HepG2 (cell line): ENCODE data around the gene CKAP5. TPM values are rescaled to one million over a fixed set of nuclear protein-coding genes. Genes with fewer than 3 reads are reported as not detected.

Experiments
- ATAC-seq: fragments of 200-7000 bp; cut with Tn5 transposase; 3 replicates; pipeline ENCODE4 v1.9.1; 2020; ENCODE audit warnings: mild to moderate bottlenecking, moderate library complexity
- BruUV-seq: library from RNA; stranded (reverse); fragments of 400-500 nt; replicated peaks from 2 replicates; lab custom pipeline; 2021; lab: Mats Ljungman, UMichigan
- CTCF ChIA-PET: fragments of 300-600 bp; formaldehyde crosslinking; extraction: SDS; loops from one replicate; lab custom pipeline; 2021; ENCODE audit warnings: low total read pairs, inconsistent platforms, low intra/inter-chr PET ratio; lab: Yijun Ruan, JAX
- POLR2A ChIA-PET: fragments of 350-600 bp; sonication (Branson Sonifier 250); formaldehyde crosslinking; loops from one replicate; lab custom pipeline; 2020; ENCODE audit warnings: antibody characterized with exemption, inconsistent platforms; lab: Yijun Ruan, JAX
- DNase-seq: peaks from one replicate; pipeline ENCODE4 v3.0.0-alpha.2; 2015; ENCODE audit warnings: low spot score
- FAIRE-seq: peaks from 3 replicates; lab custom pipeline; 2011; peaks lifted over from hg19 to GRCh38; lab: Jason Lieb, UNC
- H2AFZ ChIP-seq: one replicate; pipeline ENCODE4 v1.6.1; 2011; ENCODE audit warnings: low read length, inconsistent platforms
- H3K27ac ChIP-seq: fragments of 300-600 bp; 3 replicates; pipeline ENCODE4 v1.8.0; 2011; ENCODE audit warnings: mixed run types, mild to moderate bottlenecking, mixed read lengths, low read length, inconsistent platforms; ENCODE audit not compliant: insufficient read depth; ENCODE audit errors: extremely low read length
- H3K27me3 ChIP-seq, 2 experiments: fragments of 200-600 bp in 1 of 2; 2 replicates in 1 of 2; 3 replicates in 1 of 2; pipeline versions ENCODE4 v1.6.0 to v1.8.0; 2011; ENCODE audit warnings: low read length in 2 of 2, mild to moderate bottlenecking in 2 of 2, moderate library complexity in 2 of 2, inconsistent platforms in 1 of 2; ENCODE audit not compliant: insufficient read depth in 2 of 2, control insufficient read depth in 1 of 2
- H3K36me3 ChIP-seq, 2 experiments: fragments of 200-600 bp in 1 of 2; replicated peaks in 1 of 2; 2 replicates in 1 of 2; 3 replicates in 1 of 2; pipeline versions ENCODE4 v1.5.1 to v1.8.0; 2011; ENCODE audit warnings: low read length in 2 of 2, inconsistent platforms in 1 of 2; ENCODE audit not compliant: insufficient read depth in 2 of 2, control insufficient read depth in 1 of 2
- H3K4me1 ChIP-seq: 2 replicates; pipeline ENCODE4 v1.5.1; 2012; ENCODE audit warnings: low read length, inconsistent platforms; ENCODE audit not compliant: insufficient read depth
- H3K4me2 ChIP-seq: 2 replicates; pipeline ENCODE4 v1.6.0; 2011; ENCODE audit warnings: low read depth, low read length, inconsistent platforms
- H3K4me3 ChIP-seq, 3 experiments: fragments of 200-600 bp in 1 of 3; sonication (generic), shearing (Covaris generic) in 1 of 3; replicated peaks in 1 of 3; 2 replicates each; pipeline ENCODE4 v1.5.1; 2011 to 2016; ENCODE audit warnings: low read length in 3 of 3, inconsistent platforms in 2 of 3, low read depth in 2 of 3, mild to moderate bottlenecking in 2 of 3, control low read depth in 1 of 3, mixed read lengths in 1 of 3; ENCODE audit not compliant: insufficient read depth in 1 of 3
- H3K79me2 ChIP-seq: one replicate; pipeline ENCODE4 v1.6.1; 2011; ENCODE audit warnings: low read length, inconsistent platforms; ENCODE audit not compliant: insufficient read depth
- H3K9ac ChIP-seq: 2 replicates; pipeline ENCODE4 v1.6.0; 2011; ENCODE audit warnings: mild to moderate bottlenecking, low read depth, low read length, inconsistent platforms; ENCODE audit not compliant: insufficient read depth
- H3K9me3 ChIP-seq: 2 replicates; pipeline ENCODE4 v1.5.1; 2012; ENCODE audit warnings: mild to moderate bottlenecking, low read length
- H4K20me1 ChIP-seq: 2 replicates; pipeline ENCODE4 v1.6.0; 2011; ENCODE audit warnings: inconsistent platforms, mild to moderate bottlenecking, low read length, moderate library complexity; ENCODE audit not compliant: insufficient read depth
- FOXA1 ChIP-seq, 2 experiments: fragments of 450-650 bp in 1 of 2; sonication (generic) in 1 of 2; formaldehyde crosslinking in 1 of 2; IDR thresholded peaks; 2 replicates each; pipeline versions ENCODE4 v1.4.0 to v1.6.1; 2016 to 2020; ENCODE audit warnings: missing genetic modification reagents in 1 of 2
- MYC ChIP-seq: sonication (generic); formaldehyde crosslinking; IDR thresholded peaks from 2 replicates; pipeline ENCODE4 v1.9.0; 2021; ENCODE audit warnings: missing genetic modification reagents, borderline replicate concordance
- RFX3 ChIP-seq: IDR thresholded peaks from 2 replicates; pipeline ENCODE4 v1.6.1; 2016; ENCODE audit warnings: missing biosample characterization, missing genetic modification reagents
- SIX4 ChIP-seq: sonication (generic); formaldehyde crosslinking; IDR thresholded peaks from 2 replicates; pipeline ENCODE4 v1.4.0; 2020; ENCODE audit warnings: missing genetic modification reagents
- TEAD2 ChIP-seq: sonication (generic); formaldehyde crosslinking; IDR thresholded peaks from 2 replicates; pipeline ENCODE4 v1.9.0; 2021; ENCODE audit warnings: missing genetic modification reagents
- TP53 ChIP-seq: sonication (generic); formaldehyde crosslinking; conservative IDR thresholded peaks from 2 replicates; pipeline ENCODE4 v1.4.0; 2020; ENCODE audit warnings: missing genetic modification reagents
- ZNF101 ChIP-seq: sonication (generic); formaldehyde crosslinking; IDR thresholded peaks from 2 replicates; pipeline ENCODE4 v1.4.0; 2020; ENCODE audit warnings: mild to moderate bottlenecking, low read depth, missing genetic modification reagents, borderline replicate concordance
- ZNF383 ChIP-seq: sonication (generic); formaldehyde crosslinking; IDR thresholded peaks from 2 replicates; pipeline ENCODE4 v1.4.0; 2020; ENCODE audit warnings: missing genetic modification reagents, mild to moderate bottlenecking, borderline replicate concordance
- ZNF766 ChIP-seq: sonication (generic); formaldehyde crosslinking; IDR thresholded peaks from 2 replicates; pipeline ENCODE4 v1.5.0; 2020; ENCODE audit warnings: missing genetic modification reagents, borderline replicate concordance
- WGBS: methylation state at CpG from one replicate; pipeline ENCODE4 v1.1.6; 2017; ENCODE audit warnings: low lambda C conversion rate; 5-methylcytosine and 5-hydroxymethylcytosine counted together
- in situ Hi-C: cut with HindIII; loops from 2 replicates; pipeline ENCODE4 v1.10.0; 2017; ENCODE audit warnings: low pct_unique_long_range_greater_than_20kb; ENCODE audit not compliant: extremely low pct_ligation_motif_present
- intact Hi-C: fragments of 100-400 bp; cut with micrococcal nuclease; formaldehyde crosslinking; loops from one replicate; pipeline ENCODE4 v1.10.0; 2022; ENCODE audit not compliant: unreplicated experiment
- polyA plus RNA-seq, 8 experiments: library from polyadenylated mRNA; depleted of rRNA in 3 of 8; stranded (reverse) in 7 of 8; unstranded in 1 of 8; fragments of >200 nt; fragmentation: Illumina TruSeq in 4 of 8; extraction: Trizol in 4 of 8; gene quantifications; 2 replicates each; pipeline versions ENCODE4 v1.2.1 to v1.2.3, GENCODE V29; 2011 to 2016; ENCODE audit warnings: low read depth in 4 of 8, missing spikeins in 1 of 8, mixed read lengths in 1 of 8; ENCODE audit not compliant: insufficient read depth in 1 of 8
- total RNA-seq, 5 experiments: library from RNA; depleted of rRNA; stranded (reverse); fragments of >200 nt; fragmentation: Illumina TruSeq; extraction: Trizol; gene quantifications; 2 replicates each; pipeline ENCODE4 v1.2.3, GENCODE V29; 2016; ENCODE audit warnings: low read depth in 1 of 5
- TF ChIP-seq, protein P1 (sequence below): sonication (generic); formaldehyde crosslinking; IDR thresholded peaks from 2 replicates; pipeline ENCODE4 v1.4.0; 2020; ENCODE audit warnings: missing genetic modification reagents
- TF ChIP-seq, protein P2 (sequence below): sonication (generic); formaldehyde crosslinking; IDR thresholded peaks from 2 replicates; pipeline ENCODE4 v1.4.0; 2020; ENCODE audit warnings: missing genetic modification reagents

Gene CKAP5
- total and polyA plus RNA-seq, 2 of the 13 experiments (the other 11 are each of a cell fraction or from before 2014, with no cell fraction given) = 79.2 to 103 TPM

DNA sequence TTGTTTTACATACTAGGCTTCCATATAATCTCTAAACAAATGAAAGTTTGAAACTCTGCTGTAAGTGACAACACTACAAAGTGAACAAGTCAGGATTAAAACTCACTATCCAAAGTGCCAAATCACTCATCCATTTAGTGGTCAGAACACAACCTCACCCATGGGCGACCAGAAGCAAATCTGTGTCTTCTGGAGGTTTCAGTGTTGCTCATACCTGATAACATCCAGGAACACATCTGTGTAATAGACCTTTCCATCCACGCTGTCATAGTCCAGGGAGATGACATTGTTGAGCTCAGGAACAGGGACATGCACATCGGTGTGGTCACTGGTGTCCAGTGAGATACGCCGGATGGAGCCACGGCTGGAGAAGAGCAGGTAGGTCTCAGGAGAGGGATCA lies 28.5 kb upstream of the CKAP5 start:
- no peaks in the 10 kb centered on the region for H3K79me2 ChIP-seq
- no peaks in the 10 kb centered on the region for H3K4me1 ChIP-seq
- DNase-seq (no peak), ATAC-seq (no peak), FAIRE-seq (no peak)
- POLR2A ChIA-PET = no interaction called here
- H3K27ac ChIP-seq = no peak overlapping the region
- CTCF ChIA-PET = no interaction called here
- no peak overlapping the region for H3K4me3 ChIP-seq
- intact Hi-C loops = no loop called here
- no peak overlapping the region for H3K9ac ChIP-seq
- WGBS = 96% methylated on average over 4 of the region's 6 CpGs
- H3K9me3 ChIP-seq = no peaks in the 10 kb centered on the region
- in situ Hi-C loops = no loop called here
- H2AFZ ChIP-seq = no peak overlapping the region
- H3K27me3 ChIP-seq = no peaks in the 10 kb centered on the region
- H3K36me3 ChIP-seq = peaks cover 31 to 81% of the 10 kb centered on the region in 2 experiments
- BruUV-seq = no TSS peak
- no peak overlapping the region for H3K4me2 ChIP-seq
- no peaks in the 10 kb centered on the region for H4K20me1 ChIP-seq
- TF ChIP-seq TEAD2 (CRISPR knock-in tag) = no peak
- no peak for TF ChIP-seq RFX3 (CRISPR knock-in tag)

DNA sequence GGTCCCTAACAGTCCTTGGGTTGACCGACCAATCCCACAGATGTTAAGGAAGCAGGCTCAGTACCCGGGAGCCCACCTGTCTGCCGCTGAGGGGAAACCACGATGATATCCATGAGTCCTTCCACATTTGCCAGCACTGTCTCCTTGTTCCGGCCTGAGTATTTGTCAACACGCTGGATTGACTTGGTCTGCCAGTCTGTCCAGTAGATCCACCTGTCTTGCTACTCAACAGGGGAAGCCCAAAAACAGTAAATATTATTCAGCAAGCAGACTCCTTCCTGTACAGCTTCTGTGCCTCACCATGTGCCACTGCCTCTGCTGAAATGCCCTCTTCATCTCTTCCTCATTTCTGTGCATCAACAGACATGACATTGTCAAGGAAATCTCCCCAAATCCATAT lies 22.8 kb upstream of the CKAP5 start:
- no peak overlapping the region for H3K9ac ChIP-seq
- H2AFZ ChIP-seq = no peak overlapping the region
- DNase-seq (no peak), FAIRE-seq (no peak), ATAC-seq (no peak)
- intact Hi-C loops = no loop called here
- in situ Hi-C loops = no loop called here
- H4K20me1 ChIP-seq = no peaks in the 10 kb centered on the region
- TF ChIP-seq ZNF766 (CRISPR knock-in tag) (no peak), TP53 (CRISPR knock-in tag) (no peak), ZNF101 (CRISPR knock-in tag) (no peak), MYC (CRISPR knock-in tag) (no peak), ZNF383 (CRISPR knock-in tag) (no peak), FOXA1 (IDR thresholded peaks at IDR 0.05) (no peak), FOXA1 (CRISPR knock-in tag; IDR thresholded peaks at IDR 0.05) (no peak), SIX4 (no peak)
- TF ChIP-seq, protein P1, sequence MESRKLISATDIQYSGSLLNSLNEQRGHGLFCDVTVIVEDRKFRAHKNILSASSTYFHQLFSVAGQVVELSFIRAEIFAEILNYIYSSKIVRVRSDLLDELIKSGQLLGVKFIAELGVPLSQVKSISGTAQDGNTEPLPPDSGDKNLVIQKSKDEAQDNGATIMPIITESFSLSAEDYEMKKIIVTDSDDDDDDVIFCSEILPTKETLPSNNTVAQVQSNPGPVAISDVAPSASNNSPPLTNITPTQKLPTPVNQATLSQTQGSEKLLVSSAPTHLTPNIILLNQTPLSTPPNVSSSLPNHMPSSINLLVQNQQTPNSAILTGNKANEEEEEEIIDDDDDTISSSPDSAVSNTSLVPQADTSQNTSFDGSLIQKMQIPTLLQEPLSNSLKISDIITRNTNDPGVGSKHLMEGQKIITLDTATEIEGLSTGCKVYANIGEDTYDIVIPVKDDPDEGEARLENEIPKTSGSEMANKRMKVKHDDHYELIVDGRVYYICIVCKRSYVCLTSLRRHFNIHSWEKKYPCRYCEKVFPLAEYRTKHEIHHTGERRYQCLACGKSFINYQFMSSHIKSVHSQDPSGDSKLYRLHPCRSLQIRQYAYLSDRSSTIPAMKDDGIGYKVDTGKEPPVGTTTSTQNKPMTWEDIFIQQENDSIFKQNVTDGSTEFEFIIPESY (CRISPR knock-in tag) = no peak
- TF ChIP-seq, protein P2, sequence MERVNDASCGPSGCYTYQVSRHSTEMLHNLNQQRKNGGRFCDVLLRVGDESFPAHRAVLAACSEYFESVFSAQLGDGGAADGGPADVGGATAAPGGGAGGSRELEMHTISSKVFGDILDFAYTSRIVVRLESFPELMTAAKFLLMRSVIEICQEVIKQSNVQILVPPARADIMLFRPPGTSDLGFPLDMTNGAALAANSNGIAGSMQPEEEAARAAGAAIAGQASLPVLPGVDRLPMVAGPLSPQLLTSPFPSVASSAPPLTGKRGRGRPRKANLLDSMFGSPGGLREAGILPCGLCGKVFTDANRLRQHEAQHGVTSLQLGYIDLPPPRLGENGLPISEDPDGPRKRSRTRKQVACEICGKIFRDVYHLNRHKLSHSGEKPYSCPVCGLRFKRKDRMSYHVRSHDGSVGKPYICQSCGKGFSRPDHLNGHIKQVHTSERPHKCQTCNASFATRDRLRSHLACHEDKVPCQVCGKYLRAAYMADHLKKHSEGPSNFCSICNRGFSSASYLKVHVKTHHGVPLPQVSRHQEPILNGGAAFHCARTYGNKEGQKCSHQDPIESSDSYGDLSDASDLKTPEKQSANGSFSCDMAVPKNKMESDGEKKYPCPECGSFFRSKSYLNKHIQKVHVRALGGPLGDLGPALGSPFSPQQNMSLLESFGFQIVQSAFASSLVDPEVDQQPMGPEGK (CRISPR knock-in tag) = no peak
- ChIA-PET POLR2A (no interaction called here), CTCF (no interaction called here)
- H3K9me3 ChIP-seq = no peaks in the 10 kb centered on the region
- H3K4me2 ChIP-seq = no peak overlapping the region
- WGBS = 94% methylated on average over 6 of the region's 6 CpGs
- H3K79me2 ChIP-seq = no peaks in the 10 kb centered on the region
- no TSS peak for BruUV-seq
- no peak overlapping the region for H3K27ac ChIP-seq
- no peaks in the 10 kb centered on the region for H3K4me1 ChIP-seq
- peaks cover 19 to 77% of the 10 kb centered on the region in 2 experiments for H3K36me3 ChIP-seq
- H3K4me3 ChIP-seq = no peak overlapping the region
- H3K27me3 ChIP-seq = no peaks in the 10 kb centered on the region; a peak in 1 of 5 replicates
